GM18520 (cell line): ENCODE results near the gene PDE6D.
"Not testable (repeated sequence)": the region's sequence is repeated elsewhere in the genome, so short reads cannot be mapped to it uniquely, and the experiment has no call there.

Experiments used
- ATAC-seq: cut with Tn5 transposase; IDR thresholded peaks from one replicate; pipeline ENCODE4 v1.9.1; 2021; ENCODE audit not compliant: unreplicated experiment

Gene PDE6D

DNA sequence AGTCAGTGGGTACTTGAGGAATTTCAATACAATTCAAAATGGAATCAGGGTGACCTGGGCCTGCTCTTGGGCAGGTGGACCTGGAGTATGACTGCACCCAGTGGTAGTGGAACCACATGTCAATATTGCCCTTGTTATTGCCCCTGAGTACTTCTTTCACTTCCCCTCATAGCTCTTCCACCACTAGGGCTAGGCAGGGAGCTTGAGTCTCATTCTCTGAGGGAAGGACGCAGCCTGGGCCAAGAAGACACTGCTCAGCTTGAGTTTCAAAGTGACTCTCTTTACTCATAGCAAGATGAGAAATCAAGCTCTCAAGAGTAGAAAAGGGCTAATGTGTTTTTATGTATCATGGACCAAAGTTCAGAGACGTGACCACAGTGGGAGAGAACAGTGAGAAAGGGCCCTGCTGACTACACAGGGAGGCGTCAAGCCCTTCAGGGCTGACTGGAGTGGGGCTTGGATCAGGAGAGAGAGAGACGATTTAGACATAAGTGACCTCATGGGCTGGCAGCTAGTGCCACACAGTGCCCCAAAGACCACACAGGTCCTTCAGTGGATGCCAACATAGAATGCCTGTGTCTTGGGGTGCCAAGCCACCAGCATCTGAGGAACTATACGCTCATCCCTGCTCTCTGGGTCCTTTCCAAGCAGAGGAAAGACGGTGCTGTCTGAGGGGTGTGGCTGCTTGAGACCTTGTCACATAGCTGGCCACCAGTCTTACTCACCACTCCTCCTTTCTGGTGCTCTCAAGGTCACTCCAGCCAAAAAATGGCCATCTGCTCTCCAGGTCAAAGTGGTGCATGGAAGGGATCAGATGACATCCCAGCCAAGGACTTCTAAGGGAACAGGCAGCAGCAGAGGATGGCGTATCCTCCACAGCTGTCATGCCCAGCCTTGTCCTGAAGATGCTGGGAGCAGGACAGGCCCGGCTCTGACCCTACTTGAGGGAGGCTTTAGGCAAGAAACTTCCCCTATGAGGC is 59.8 kb downstream of the PDE6D start:
- ATAC-seq: peak; percentile 50

GRCh38 chr2:231720292-231720986 is 60.6 kb downstream of the PDE6D start:
- ATAC-seq: no peak

GRCh38 chr2:231718799-231719198 is 62.3 kb downstream of the PDE6D start:
- ATAC-seq: no peak

- no peak for ATAC-seq
Observed at GRCh38 chr2:231717281-231718171, 63.6 kb downstream of the PDE6D start.

DNA sequence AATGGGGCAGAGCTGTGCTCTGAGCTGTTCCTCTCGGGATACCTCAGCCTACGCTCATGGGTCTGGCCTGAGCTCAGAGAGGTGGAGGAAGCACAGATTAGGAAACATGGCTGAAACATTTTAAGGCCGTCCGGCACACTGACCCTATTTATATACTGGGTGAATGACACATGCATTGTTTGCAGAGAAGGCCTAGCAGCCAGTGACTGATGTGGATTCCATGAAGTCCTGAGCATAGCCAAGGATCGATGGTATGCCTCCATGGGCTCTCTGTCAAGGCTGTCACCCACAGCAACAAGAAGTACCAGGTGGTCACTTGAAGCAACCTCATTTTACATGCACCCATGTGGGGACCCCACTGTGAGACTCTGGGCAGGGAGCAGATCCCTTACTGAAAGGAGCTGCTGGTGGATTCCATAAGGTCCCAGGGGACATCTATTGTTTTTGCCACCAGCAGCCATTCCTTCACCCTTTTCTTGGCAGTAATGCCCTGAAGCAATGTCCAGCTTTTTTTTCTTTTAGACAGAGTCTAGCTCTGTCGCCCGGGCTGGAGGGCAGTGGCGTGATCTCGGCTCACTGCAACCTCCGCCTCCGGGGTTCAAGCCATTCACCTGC is 64.3 kb downstream of the PDE6D start:
- ATAC-seq: no peak

DNA sequence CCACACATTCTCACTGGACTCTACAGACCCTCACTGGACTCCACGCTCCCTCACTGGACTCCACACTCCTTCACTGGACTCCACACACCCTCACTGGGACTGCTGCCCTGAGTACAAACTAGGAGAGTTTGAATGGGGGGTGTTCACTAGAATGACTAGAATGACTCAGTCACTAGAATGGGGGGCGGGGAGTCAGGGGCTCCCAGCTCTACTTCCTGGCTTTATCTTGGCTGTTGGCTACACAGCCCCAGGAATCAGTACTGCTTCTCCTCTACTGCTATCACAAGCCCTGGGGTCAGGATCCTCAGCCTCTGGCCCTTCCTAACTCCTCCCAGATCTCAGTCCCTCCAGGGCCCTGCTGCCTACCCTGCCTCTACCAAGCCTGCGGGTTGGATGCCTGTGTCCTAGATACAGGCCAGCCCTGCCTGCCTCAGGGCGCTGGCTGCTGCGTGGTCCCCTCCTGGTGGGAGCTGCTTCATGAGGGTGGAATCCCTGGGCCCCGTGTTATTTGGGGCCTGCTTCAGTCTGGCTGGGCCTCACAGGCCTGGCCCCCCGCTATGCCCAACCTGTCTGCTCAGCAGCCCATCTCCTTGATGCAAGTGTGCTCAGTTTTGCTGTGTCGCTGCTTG is 65.0 kb downstream of the PDE6D start:
- no peak for ATAC-seq

DNA sequence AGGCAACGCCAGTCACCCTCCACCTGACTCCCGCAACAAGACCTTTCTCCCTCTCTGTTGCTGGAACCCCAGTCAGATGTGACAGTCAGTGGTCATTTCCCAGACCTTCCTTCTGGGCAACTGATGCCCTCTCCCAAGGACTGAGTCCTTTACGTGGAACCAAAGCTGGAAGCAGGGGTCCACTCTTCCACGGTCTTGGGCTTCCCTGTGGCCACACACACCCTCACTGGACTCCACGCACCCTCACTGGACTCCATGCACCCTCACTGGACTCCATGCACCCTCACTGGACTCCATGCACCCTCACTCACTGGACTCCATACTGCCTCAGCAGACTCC is 65.6 kb downstream of the PDE6D start:
- ATAC-seq: no peak

- ATAC-seq: no peak
Observed at GRCh38 chr2:231714639-231715498, 66.2 kb downstream of the PDE6D start.

GRCh38 chr2:231713730-231714638 is 67.1 kb downstream of the PDE6D start:
- ATAC-seq: peak; percentile 12

- not testable (repeated sequence) for ATAC-seq
Observed at GRCh38 chr2:231713406-231713729, 67.7 kb downstream of the PDE6D start.

GRCh38 chr2:231712451-231713021 is 68.5 kb downstream of the PDE6D start:
- not testable (repeated sequence) for ATAC-seq

- no peak for ATAC-seq
Observed at GRCh38 chr2:231711677-231712450, 69.2 kb downstream of the PDE6D start.

GRCh38 chr2:231710799-231711676 is 70.0 kb downstream of the PDE6D start:
- ATAC-seq: no peak

GRCh38 chr2:231709981-231710798 is 70.9 kb downstream of the PDE6D start:
- ATAC-seq: peak; percentile 21

DNA sequence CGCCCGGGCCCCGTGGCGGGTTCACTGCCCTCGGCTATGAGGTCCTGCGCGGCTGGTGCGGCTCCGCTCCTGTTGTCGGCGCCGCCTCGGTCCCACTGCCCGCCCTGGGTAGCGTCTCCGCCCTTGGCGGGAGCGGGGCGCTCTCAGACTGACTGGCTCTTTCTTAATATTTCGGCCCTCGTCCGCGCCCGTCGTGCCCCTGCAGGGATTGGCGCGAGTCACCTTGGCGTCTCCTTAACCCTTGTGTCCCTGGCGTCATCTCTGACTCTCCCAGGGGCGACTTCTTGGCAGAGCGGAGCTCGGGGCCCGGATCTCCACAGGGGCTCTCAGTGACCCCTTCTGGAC is 71.5 kb downstream of the PDE6D start:
- ATAC-seq: no peak
